ENCODE measurements around the gene SETDB2.

SETDB2 gene

DNA sequence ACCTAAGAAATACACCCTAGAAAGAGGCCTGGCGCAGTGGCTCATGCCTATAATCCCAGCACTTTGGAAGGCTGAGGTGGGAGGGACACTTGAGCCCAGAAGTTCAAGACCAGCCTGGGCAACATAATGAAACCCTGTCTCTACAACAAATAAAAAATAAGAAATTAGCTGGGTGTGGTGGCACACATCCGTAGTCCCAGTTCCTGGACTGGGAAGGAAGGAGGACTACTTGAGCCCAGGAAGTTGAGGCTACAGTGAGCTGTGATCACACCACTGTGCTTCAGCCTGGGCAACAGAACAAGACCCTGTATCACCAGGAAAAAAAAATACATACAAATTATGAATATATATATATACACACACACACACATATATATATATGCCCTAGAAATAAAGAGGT lies 94.3 kb downstream of the SETDB2 start:
- DNase-seq, result no peak

DNA sequence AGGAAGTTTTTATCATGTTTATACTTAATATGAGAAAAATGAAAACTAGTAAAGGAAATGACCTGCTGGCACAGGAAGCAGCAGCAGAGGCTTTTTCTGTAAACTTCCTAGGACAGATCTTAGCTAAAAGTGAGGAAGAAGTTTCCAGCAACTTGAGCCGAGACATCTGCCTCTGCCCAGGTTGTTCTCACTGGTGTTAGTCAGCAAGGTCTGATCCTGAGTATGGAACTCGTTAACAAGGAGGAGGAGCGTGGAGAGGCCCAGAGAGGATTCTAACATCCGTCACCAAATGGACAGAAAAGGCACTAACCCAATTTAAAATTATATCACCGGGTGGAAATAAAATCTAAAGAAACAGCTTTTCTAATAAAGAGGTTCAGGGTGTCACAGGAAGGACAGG lies 95.2 kb downstream of the SETDB2 start:
- DNase-seq, result no peak

DNA sequence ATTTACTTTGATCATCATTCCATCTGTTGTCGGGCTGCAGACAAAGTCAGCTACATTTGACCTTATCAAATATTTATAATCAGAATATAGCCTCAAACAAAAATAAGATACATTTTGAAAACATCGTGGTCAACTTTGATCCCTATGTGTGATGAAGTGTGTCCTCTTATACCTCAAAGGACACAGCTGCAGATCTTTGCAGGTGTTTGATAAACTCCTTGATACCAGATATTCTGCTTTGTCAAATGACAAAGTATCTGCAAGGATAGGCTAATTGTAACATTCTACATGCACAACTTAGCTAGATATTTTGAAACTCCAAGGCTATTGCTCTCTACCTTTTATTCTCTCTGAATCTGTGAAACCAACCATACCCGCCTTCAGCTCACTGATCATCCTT lies 95.7 kb downstream of the SETDB2 start:
- DNase-seq, result no peak

DNA sequence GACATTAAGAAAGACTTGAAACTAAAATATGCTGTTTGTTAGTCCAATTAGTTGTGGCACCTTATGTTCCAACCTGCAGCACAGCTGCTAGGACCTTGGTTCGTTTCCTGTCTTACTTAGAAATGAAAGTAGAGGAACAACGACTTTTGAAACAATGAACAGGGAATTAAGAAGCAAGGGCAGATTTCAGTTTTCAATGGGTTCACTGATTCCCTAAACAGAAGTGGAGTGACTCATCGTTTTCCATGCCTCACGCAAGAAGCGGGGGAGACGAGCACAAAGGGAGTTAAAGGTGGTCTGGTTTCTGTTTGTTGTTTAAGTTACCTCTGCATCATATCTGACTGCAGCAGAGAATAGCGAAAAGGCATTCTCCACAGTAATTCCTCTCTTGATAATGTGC lies 96.5 kb downstream of the SETDB2 start:
- DNase-seq, result no peak

DNA sequence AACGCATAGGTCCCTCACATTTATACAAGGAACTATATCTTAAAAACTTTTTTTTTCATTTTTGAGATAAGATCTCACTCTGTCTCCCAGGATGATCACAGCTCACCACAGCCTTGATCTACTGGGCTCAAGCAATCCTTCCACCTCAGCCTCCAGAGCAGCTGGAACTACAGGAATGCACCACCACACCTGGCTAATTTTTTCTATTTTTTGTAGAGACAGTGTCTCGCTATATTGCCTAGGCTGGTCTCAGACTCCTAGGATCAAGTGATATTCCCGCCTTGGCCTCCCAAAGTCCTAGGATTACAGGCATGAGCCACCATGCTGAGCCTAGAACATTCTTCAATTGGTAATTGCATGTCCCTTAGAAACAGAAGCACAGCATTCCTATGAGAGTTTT lies 99.6 kb downstream of the SETDB2 start:
- no peak for DNase-seq

Data from stimulated activated CD8-positive, alpha-beta memory T cell treated with anti-CD3 and anti-CD28 coated beads, Interleukin-4, amount 100 ng/mL, for 48 hours (primary cell).